Lung (tissue), 12 donors: ENCODE measurements around the gene DCAF15. TPM values are rescaled to one million over a fixed set of nuclear protein-coding genes. Genes with fewer than 3 reads are reported as not detected.

Experiments
- ATAC-seq: fragments of 200-7000 bp; cut with Tn5 transposase; one replicate; pipeline ENCODE4 v1.9.1; 2020; ENCODE audit warnings: moderate number of reproducible peaks; ENCODE audit not compliant: insufficient read depth, low FRiP score
- DNase-seq, 3 donors: peaks; one replicate each; pipeline ENCODE4 v3.0.0-alpha.2; 2013 to 2017
- H3K27ac ChIP-seq, 2 donors: one replicate each; pipeline ENCODE4 v1.5.1; 2013; ENCODE audit warnings: mild to moderate bottlenecking in 2 of 2, moderate library complexity in 2 of 2, control low read depth in 1 of 2, inconsistent platforms in 1 of 2, low read depth in 1 of 2, low read length in 1 of 2
- H3K27me3 ChIP-seq, 3 donors: one replicate each; pipeline ENCODE4 v1.5.1; 2013; ENCODE audit warnings: low read length in 2 of 3; ENCODE audit not compliant: control insufficient read depth in 3 of 3, insufficient read depth in 3 of 3
- H3K36me3 ChIP-seq, 4 donors: one replicate each; pipeline ENCODE4 v1.5.1; 2013; ENCODE audit warnings: low read length in 4 of 4, mild to moderate bottlenecking in 1 of 4, moderate library complexity in 1 of 4; ENCODE audit not compliant: control insufficient read depth in 4 of 4, insufficient read depth in 4 of 4
- H3K4me1 ChIP-seq, 5 donors: one replicate each; pipeline ENCODE4 v1.5.1; 2013; ENCODE audit warnings: low read length in 5 of 5, mild to moderate bottlenecking in 2 of 5, moderate library complexity in 1 of 5; ENCODE audit not compliant: control insufficient read depth in 5 of 5, insufficient read depth in 5 of 5
- H3K4me3 ChIP-seq: one replicate; pipeline ENCODE4 v1.5.1; 2013; ENCODE audit warnings: mild to moderate bottlenecking, control low read depth, moderate library complexity
- H3K9ac ChIP-seq, 2 donors: one replicate each; pipeline ENCODE4 v1.5.1; 2013; ENCODE audit warnings: low read length in 2 of 2, control low read depth in 1 of 2; ENCODE audit not compliant: insufficient read depth in 1 of 2
- H3K9me3 ChIP-seq, 4 donors: one replicate each; pipeline ENCODE4 v1.5.1; 2013; ENCODE audit warnings: low read length in 3 of 4, mild to moderate bottlenecking in 1 of 4, moderate library complexity in 1 of 4; ENCODE audit not compliant: control insufficient read depth in 4 of 4, insufficient read depth in 3 of 4
- CTCF ChIP-seq: IDR thresholded peaks from 2 replicates; pipeline ENCODE4 v1.5.1; 2012; ENCODE audit warnings: mild to moderate bottlenecking; ENCODE audit errors: control extremely low read depth, extremely low read depth
- WGBS, 2 donors: extraction: QIAGEN DNeasy Blood & Tissue Kit; methylation state at CpG; one replicate each; pipeline ENCODE4 v1.1.7; 2013; 5-methylcytosine and 5-hydroxymethylcytosine counted together
- polyA plus RNA-seq, 2 donors: library from polyadenylated mRNA; stranded (reverse); fragments of 200-250 nt; gene quantifications; one replicate each; pipeline ENCODE4 v1.2.1, GENCODE V29; 2013
- total RNA-seq, 2 donors: library from RNA; depleted of rRNA in 1 of 2; stranded (reverse); fragments of >200 nt in 1 of 2; gene quantifications; one replicate each; pipeline ENCODE4 v1.2.1, GENCODE V29; 2014 to 2021
- donor health status: control.
- donor health status: control.
- donor health status: Bipolar disorder and iron deficiency.
- donor health status: healthy.
- donor health status: DM: yes; HTN: yes; CAD: no.

DCAF15 gene
- total and polyA plus RNA-seq, 4 donors: 13.8 to 56.1 (median 33.4) TPM

GRCh38 chr19:14002571-14003250 is 50.4 kb downstream of the DCAF15 start:
- peak overlapping the region in 1 of 2 donors; percentile 28 for H3K9ac ChIP-seq
- 59 to 63% methylated on average over 13 of the region's 13 CpGs for WGBS, 2 donors
- H3K27ac ChIP-seq: peak overlapping the region; percentile 62 to 87
- H3K9me3 ChIP-seq: peaks cover 0 to 5% (median under 1%) of the 10 kb centered on the region in 4 donors
- ATAC-seq (no peak), DNase-seq (no peak)
- TF ChIP-seq CTCF: no peak
- no peaks in the 10 kb centered on the region for H3K27me3 ChIP-seq
- H3K4me3 ChIP-seq: no peak overlapping the region
- H3K4me1 ChIP-seq: peaks cover 0 to 5% (median 3%) of the 10 kb centered on the region in 5 donors
- peaks cover 0 to 8% (median 0%) of the 10 kb centered on the region in 4 donors for H3K36me3 ChIP-seq

GRCh38 chr19:14003251-14004055 is 51.1 kb downstream of the DCAF15 start:
- Histone ChIP-seq H3K4me1 (peaks cover 0 to 5% (median 3%) of the 10 kb centered on the region in 5 donors), H3K36me3 (peaks cover 0 to 8% (median 0%) of the 10 kb centered on the region in 4 donors), H3K9me3 (peaks cover 0 to 5% (median under 1%) of the 10 kb centered on the region in 4 donors), H3K9ac (peak overlapping the region in 1 of 2 donors; percentile 28), H3K27ac (peak overlapping the region; percentile 62 to 87), H3K4me3 (no peak overlapping the region), H3K27me3 (no peaks in the 10 kb centered on the region)
- DNase-seq (no peak), ATAC-seq (no peak)
- WGBS, 2 donors: 32% methylated on average over 10 of the region's 10 CpGs
- no peak for TF ChIP-seq CTCF

DNA sequence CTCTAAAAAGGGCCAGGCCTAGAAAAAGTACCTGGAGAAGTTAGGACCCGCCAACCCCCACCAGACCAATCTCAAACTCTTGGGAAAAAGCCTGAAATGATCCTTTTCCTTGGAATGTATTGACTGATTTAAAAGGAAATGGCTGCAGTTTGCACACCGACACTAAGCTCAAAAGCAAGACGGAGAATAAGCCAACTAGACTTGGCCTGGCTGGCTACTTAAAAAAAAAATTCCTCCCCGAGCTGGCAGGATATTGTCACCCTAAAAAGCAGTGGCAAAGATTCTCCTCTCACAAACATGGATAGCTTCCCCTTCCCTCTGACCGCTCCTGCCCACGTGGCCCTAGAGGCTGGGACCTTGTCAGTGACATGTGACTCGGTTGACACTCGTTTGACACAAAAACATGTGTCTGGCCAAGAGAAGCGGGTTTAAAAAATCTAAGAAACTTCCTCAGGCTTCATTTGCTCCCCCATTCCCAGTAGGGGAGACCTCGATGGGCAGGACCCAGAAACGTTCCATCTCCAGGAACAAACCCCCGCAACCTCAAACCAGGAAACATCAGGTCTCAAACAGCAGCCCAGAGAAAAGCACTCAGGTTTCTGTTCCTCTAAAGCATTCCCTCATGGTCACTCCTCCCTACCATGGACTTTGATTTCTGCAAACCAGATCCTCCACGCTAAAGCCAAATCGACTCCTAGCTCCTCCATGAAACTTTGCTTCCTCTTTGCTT is 52.5 kb downstream of the DCAF15 start:
- H3K27me3 ChIP-seq: no peaks in the 10 kb centered on the region
- WGBS, 2 donors: 17% methylated on average over 14 of the region's 14 CpGs
- H3K27ac ChIP-seq: peak overlapping the region; percentile 94 to 97
- no peak overlapping the region for H3K4me3 ChIP-seq
- DNase-seq (peak in 2 of 3 donors; percentile 37 to 49), ATAC-seq (no peak)
- H3K4me1 ChIP-seq: peaks cover 0 to 5% (median 3%) of the 10 kb centered on the region in 5 donors
- H3K36me3 ChIP-seq: no peaks in the 10 kb centered on the region
- TF ChIP-seq CTCF: no peak
- H3K9me3 ChIP-seq: no peaks in the 10 kb centered on the region
- peak overlapping the region in 1 of 2 donors; percentile 15 for H3K9ac ChIP-seq
